CD4-positive, alpha-beta T cell treated with Interleukin-15 for 4 hours (primary cell): ENCODE measurements around the gene CAPN2.
"Not testable (repeated sequence)": the region's sequence is repeated elsewhere in the genome, so short reads cannot be mapped to it uniquely, and the experiment has no call there.

Experiments used
- DNase-seq: peaks from one replicate; pipeline ENCODE4 v3.0.0-alpha.2; 2020; ENCODE audit warnings: low spot score

CAPN2 gene

DNA sequence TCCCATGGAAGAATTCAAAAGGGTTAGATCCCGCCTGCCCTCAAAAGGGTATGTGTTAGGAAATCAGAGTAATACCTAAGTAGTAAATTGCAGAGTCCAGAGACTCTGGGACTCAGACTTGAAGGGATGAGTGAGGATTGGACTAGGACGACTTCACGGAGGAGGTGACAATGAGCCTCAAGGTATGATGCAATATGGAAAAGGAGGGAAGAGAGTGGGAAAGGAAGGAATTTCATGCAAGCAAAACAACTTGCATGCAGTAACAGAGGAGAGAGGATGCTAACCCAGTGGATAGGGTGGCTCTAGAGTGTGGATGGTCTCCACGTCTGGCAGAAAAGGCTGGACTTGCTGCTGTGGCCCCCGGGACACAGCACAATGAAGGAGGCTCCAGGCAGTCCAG is 4.8 kb downstream of the CAPN2 start:
- DNase-seq = no peak

DNA sequence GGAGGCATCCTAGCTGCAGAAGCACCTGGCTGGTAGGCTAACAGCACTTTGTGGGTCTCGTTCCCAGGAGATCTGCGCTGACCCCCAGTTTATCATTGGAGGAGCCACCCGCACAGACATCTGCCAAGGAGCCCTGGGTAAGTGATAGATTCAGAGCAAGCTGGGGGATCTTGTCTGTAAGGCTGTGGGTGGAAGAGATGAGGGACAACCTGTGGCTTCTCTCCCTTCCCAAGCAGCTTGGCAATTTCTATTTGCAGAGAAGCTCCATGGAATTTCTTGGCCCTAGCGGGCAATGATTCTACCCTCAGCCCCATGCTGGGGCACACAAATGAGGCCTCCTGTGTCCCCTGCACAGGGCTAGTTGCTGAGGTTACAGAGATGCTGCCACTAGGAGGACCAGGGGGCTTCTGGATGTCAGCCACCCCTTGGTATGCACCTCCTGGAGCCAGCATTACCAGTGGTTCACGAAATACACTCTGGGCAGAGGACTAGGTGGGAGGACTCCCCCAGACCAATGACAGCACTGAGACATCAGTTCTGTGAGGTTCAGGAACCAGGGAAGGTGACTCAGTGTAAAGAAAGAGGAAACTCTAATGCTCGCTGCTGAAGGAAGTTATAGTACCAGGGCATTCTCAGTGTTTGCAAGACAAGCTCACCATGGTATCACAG is 5.5 kb downstream of the CAPN2 start:
- peak; percentile 57 for DNase-seq

DNA sequence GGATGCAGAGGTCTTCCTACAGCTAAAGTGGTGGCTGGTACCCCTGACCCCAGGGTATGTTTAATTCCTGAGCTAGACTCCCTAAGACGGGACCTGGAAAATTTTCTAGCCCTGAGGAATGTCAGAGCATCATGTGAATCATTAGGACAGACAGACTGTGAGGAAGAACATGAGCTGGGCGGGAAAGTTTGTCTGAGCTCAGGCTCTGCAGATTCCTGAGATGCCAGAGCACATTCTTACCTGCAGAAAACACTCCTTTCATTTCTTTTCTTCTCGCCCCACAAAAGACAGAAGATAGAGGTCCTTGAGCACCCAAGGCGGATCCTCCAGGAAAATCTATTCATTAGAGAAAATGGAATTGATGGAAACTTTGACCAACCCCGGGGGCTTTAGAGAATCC is 6.5 kb downstream of the CAPN2 start:
- DNase-seq = no peak

DNA sequence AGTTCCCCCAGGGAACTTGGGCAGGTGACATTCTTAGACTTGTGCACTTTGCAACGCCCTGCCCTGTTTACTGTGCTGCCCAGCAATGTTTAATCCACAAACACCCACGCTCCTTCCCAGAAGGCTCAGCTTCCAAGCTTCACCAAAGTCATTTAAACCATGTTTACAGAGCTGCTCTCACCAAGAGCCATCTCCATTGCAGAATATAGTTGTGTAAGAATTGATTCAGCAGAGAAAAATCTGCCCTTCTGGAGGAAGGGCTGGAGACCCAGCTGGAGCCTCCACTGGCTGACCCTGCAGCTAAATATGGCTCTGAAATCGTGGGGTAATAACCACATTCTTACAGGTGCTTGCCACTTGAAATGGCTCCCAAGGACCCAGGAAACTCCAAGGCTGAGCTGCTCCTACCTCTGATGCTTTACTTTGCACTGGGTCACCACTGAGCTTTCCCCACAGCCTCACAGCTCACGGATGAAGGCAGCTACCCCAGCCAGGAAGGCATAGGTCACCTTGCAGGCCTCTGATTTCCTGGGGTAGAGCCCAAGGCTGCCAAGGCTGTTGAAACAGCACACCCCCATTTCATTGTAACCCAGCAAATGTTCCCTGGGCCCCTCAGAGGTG is 8.7 kb downstream of the CAPN2 start:
- no peak for DNase-seq

DNA sequence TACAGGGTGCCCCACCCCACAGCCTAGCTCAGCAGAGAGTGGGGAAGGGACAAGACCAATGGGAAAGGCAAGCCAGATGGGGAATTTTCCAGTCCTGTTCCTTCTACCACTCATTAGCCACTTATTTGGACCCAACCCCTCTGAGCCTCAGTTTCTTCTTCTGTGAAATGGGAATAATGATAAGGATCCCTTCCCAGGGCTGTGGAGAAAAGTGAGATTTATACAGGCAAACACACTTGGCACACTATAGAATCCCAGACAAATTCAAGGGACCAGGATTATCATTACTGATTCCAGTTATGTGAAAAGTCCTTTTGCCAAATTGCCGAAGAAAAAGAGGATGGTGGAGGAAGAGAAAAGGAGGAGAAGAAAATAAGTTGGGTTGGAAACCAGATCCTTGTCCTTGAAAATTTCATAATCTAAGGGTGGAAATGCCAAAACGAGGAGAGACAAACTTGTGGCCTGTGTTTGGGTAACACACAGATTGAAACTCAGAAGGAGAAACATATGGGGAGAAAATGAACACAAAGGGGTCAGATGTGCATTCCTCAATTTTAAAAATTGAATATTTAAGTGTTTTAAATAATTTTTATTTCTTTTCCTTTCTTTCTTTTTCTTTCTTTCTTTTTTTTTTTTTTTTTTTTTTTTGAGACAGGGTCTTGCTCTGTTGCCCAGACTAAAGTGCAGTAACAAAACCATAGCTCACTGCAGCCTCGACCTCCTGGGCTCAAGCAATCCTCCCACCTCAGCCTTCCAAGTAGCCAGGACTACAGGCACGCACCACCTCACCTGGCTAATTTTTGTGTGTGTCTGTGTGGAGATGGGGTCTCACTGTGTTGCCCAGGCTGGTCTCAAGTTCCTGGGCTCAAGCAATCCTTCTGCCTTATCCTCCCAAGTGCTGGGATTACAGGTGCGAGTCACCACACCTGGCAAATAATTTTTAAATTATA is 9.6 kb downstream of the CAPN2 start:
- DNase-seq = no peak

DNA sequence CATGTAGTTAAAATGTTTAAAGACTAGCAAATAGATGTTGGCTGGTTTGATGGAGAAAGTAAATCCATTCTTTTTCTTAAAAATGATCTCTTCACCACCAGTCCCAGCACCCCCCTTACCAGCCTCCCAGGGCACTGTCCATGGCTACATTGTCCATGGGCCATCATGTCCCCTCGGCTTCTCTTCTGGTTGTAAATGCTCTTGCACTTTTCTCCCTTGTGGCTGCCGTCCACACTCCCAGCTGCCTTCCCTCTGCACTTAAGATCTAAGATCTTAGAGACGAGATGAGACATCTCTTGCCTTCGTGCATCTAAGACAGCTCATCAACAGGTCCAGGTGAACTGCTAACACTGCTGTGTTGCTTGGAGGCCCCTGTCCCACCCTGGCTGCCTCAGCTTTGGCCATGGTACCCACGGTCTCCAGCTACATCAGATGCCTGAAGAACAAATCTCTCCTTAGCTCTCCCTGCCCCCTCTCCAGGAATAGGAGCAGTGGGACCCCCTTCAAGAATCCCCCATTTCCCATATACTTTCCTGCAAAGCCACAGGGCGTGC is 11.1 kb downstream of the CAPN2 start:
- no peak for DNase-seq

DNA sequence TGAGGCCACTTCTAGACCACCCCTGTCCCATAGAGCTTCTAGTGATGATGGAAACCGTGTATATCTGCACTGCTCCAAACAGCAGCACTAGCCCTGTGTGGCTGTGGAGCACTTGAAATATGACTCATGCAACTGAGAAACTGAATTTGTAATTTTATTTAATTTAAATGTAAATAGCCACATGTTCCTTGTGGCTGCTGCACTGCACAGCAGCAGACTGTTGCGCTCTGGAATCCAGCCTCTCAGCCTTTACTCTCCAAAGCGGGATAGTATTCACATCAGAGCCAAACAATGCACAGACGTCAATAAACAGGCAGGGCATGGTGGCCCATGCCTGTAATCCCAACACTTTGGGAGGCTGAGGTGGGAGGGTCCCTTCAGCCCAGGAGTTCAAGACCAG is 12.0 kb downstream of the CAPN2 start:
- no peak for DNase-seq

DNA sequence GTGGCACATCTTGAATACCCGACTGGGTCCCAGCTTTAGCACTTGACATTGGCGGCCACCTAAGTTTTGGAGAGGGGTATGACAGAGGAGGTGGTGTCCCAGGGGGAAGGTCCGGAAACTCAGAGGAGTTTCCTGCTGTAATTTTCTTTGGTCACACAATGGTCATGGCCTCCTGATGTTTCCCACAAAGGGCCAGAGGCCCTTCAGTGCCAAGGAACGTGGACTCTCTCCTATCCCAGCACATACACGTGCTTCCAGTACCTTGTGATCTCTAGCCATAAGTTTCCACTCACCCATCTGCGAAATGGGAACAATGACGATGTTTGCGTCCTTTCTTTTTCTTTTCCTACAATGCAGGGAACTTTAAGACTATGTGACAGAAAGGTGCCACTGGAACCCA is 13.2 kb downstream of the CAPN2 start:
- DNase-seq = no peak

DNA sequence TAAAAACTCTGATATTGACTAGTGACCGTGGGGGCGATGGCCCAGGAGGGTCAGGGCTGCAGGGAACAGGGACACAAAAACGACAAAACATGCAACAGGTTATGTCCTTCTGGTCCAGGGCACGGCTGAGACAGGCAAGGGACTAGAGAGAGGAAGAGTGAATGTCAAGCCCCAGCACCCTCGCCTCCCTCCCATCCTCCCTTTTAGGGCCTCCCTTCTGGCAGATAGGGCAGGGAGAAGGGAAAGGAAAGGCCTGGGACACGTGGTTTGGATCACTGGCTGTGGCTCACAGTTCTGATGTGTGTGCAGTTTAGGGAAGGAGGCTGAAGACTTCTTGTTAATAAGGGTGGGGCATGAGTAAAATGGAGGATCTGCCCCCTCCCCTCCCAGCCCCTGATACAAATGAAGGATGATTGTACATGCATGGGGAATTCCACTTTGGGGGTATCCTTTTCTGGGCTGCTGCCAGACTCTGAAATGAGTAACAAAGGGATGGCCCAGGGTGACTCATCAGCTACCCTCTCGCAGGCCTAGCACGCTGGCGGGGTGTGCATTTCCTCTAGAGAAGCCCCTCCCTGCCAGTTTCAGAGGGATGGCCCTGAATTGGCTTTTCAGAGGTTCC is 14.2 kb downstream of the CAPN2 start:
- DNase-seq = peak; percentile 96

DNA sequence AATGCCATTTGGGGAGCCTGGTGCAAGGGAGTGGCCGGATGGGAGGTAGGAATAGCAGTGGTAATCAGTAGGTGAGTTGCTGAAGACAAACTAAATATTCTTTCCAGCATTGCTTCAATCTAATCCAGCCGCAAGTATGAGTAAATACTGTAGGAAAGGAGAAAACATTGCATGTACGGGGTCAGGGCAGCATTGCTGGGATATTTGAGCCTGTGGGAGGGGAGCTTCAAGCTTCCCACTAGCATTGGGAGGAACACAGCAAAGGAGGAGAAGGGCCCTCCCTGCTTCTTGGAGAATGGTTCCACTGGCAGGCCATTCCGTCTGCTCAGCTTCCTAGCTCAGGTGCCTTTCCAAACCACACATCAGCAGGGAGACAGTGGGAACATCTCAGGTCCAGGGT is 15.2 kb downstream of the CAPN2 start:
- no peak for DNase-seq

DNA sequence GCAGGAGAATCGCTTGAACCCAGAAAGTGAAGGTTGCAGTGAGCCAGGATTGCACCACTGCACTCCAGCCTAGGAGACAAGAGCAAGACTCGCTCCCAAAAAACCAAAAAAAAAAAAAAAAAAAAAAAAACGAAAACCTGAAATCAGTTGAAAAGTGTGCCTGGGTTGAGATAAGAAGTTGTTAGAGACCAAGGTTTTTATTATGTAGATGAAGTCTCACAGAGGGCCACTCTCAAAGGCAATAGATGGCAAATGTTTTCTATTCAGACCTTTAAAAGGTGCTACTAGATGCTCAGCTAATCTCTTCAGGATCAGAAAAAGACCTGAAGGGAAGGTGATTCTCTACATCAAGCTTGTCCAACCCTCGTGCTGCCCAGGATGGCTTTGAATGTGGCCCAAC is 17.6 kb downstream of the CAPN2 start:
- DNase-seq = no peak

DNA sequence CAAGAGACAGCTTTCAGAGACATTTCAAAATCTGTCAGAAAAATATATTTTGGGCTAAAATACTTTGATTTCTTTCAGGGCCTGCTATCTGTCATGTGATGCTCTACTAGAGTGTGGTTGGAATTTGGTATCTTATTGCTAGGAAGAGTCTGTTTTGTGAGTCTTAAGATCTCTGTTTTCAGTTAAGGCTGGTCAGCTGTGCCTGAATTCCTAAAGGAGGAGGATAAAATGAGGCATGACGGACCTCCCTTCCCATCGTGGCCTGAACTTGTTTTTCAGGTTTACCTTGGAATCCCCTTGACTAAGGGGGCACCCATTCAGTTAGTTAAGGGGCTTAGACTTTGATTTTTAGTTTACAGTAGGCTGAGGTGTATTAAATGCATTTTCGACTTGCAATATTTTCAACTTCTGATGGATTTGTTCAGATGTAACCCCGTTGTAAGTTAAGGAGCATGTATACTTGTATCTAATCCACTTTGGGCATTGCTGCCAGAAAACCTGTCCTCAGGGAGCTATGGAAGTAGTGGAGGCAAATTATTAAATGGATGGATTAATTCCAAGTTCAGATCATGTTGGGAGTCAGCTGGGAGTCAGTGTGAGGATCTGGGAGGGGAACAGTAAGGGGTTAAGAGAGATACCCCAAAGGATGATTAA is 18.3 kb downstream of the CAPN2 start:
- no peak for DNase-seq

DNA sequence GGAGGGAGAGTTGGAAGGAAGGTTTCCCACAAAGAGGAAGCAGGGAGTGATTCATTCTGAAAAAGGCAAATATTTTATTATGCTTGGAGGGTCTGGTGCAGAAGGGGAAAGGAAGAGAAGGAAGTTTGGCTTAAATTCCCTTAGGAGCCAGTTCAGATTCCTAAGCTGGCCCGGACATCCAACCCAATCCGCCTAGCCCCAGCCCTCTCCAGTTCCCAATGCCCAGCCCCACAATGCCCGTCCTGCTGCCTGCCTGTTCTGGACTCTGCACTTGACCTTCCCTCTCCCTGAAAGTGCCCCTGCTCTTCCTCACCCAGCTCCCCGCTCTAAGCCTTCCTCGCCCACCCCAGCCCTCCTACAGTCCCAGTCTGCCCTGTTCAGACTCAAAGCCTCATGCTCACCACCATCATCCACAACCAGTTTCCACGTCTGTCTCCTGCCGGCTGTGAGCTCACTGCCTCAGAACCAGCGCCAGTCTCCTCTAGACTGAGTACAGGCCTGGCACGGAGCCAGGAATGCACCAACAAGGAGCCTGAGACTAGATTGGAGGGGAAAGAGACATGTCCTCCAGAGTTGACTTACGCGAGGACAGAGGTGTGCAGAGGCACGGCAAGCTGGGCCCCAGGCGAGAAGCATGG is 18.9 kb downstream of the CAPN2 start:
- DNase-seq = no peak

DNA sequence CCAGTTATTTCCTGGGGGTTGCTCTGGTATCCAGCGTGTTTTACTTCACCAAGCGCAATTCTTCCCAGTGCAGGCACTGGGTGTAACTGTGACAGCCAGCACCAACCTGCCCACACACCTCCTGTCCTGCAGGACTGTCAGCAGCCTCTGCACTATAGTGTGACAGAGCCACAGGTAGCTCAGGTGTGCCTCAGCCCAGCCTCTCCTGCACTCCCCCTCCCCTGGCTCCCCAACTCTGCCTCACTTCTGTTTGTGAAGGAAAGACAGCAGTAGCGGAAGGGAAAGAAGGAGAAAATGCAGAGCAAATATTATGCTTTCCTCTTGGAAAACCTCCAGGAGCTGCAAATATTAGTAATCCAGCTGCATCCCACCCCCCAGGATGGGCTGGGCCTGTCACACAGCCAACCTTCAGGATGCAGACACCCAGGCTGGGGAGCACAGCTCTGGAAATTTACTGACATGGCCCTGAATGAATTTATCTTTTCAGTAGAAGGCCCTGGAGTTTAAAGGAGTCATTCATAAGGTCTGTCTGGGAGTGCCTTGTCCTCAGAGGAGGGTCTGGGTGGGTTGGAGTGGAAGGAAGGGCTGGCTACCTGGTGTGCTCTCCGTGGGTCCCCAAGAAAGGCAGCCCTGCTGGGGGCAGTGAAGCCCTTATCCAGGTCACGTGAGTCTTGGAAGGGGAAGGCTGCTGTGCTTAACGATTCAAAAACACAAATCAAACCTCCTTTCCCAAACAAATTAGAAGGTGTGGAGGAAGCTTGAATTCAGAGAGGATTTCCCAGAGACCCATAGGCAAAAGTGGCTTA is 20.9 kb downstream of the CAPN2 start:
- no peak for DNase-seq

DNA sequence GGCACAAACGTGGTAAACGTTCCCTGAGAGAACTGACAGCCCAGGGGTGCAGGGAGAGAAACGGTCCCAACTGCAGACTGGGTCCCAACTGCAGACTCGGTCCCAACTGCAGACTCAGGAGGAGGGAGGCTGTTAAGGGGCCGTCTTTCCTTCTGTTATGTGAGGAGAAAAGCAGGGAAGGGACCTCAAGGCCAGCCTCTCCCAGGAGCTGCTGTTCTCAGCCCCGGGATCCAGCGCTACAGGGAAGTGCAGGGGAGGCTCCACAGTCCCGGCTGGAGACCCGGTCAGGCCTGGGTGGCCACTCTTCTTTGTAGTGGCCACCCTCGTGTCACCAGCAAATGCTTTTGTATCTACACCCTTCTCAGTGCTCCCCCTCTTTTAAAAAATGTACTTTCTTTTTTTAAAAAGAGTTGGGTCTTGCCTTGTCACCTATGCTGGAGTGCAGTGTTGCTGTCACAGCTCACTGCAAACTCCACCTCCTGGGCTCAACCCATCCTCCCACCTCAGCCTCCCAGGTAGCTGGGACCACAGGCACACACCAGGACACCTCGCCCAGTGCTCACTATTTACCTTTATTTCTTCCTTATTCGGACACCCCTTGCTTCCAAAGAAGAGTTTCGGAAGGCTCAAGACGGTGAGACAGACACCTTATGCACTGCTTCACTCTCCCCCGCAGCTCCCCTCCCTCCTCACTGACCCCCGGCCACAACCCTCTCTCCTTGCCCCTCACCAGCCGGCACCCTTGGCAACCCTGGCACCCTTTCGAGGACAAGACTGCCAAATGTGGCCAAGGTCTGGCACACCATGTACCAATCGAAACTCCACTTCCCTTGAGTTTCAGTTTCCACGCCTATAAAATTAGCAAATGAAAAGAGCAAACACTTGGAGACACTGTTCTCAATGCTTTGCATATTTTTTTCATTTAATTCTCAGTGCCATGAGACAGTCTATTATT is 21.8 kb downstream of the CAPN2 start:
- no peak for DNase-seq

DNA sequence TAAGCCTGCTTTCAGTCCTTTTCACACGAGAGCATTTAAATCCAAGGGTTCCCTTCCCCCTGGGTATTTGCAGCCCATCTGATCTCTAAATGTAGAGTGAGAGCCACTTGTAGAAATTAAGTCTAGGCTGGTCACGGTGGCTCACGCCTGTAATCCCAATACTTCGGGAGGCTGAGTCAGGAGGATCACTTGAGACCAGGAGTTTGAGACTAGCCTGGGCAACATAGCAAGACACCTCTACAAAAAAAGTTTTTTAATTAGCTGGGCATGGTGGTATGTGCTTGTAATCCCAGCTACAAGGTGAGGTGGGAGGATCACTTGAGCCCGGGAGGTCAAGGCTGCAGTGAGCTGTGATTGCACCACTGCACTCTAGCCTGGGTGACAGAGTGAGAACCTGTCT is 24.3 kb downstream of the CAPN2 start:
- DNase-seq = not testable (repeated sequence)

DNA sequence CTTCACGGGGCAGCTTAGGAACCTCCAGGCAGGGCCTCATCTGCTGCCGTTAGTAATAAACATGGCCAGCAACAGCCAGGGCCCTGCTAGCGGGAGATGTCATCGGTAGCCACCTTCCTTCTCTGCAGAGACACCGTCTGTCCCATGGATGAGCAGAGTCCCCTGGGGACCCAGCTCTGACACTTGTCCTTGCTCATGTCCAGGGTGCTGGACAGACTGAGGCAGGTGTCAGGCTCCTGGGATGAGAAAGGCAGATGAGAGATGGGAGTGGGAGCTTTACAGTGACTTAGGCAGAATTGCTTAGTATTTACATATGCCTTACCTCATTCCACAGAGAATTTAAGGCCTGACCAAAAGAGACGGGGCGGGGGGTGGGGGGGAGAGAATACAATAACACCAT is 25.0 kb downstream of the CAPN2 start:
- no peak for DNase-seq

DNA sequence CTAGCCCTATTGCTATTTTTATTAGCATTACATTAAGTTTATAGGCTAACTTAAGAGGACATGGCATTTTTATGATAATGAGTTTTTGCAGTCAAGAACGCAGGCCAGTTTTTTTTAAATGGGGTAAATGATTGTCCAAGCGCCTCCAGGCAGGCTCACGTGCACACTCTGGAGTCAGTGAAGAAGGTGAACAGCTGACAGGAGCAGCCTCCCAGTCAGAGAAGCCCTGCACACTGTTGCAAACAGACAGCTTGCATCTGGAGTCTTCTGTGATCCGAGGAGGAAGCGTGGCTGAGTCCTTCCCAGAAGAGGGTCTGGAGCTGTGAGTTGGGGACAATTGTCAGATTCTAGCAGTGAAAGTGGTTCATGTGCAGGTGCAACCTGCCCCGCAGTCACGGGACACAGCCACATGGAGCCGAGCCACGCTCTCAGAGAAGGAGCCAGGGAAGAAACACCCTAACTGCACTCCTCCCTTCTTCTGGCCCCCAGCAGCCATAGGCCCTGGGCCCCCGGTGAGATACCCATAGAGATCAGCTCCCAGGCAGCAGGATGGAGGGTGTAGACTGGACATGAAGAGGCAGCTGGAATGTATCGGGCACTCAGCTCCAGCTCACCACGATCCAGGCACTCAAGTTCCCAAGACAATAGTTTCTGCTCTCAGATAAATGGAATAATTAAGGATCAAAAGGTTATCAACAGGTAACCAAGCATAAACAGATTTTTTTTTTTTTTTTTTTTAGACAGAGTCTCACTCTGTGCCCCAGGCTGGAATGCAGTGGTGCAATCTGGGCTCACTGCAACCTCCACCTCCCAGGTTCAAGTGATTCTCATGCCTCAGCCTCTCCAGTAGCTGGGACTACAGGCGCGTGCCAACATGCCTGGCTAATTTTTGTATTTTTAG is 26.4 kb downstream of the CAPN2 start:
- DNase-seq = no peak
